Measurements from ENCODE around the gene SMIM33.

DNA sequence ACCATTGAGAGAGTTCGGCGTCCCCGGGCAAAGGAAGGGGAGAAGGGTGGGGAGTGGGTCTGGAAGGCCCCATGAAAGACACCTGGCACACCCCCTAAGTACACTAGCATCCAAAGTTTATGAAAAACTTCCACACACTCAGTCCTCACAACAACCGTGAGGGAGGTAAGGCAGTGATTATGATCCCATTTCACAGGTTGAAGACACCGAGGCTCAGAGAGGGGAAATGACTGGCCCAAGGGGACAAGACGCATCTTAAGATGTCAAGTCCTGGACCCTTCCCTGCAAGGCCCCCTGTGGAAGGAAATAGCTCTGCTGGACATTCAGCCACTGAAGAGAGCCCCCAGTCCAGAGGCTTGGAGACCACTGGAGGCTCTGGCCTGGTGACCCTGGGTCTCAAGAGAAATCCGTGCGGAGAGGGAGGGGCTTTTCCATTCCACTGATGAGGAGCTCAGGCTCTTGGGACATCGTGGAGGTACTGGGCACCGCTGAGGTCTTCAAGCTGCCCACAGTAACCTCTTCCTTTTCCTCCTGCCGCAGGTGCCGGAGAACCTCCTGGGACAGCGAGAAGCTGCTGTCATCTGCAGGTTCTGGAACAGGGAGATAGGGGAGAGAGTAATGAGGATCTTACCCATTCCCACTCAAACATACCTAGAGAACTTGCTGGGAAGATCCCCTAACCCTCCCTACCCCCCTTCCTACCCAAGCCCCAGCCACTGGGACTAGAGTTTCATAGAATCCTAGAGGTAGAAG, 5.2 kb downstream of the SMIM33 start:
- TF ChIP-seq, protein P1, sequence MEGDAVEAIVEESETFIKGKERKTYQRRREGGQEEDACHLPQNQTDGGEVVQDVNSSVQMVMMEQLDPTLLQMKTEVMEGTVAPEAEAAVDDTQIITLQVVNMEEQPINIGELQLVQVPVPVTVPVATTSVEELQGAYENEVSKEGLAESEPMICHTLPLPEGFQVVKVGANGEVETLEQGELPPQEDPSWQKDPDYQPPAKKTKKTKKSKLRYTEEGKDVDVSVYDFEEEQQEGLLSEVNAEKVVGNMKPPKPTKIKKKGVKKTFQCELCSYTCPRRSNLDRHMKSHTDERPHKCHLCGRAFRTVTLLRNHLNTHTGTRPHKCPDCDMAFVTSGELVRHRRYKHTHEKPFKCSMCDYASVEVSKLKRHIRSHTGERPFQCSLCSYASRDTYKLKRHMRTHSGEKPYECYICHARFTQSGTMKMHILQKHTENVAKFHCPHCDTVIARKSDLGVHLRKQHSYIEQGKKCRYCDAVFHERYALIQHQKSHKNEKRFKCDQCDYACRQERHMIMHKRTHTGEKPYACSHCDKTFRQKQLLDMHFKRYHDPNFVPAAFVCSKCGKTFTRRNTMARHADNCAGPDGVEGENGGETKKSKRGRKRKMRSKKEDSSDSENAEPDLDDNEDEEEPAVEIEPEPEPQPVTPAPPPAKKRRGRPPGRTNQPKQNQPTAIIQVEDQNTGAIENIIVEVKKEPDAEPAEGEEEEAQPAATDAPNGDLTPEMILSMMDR (CRISPR knock-in tag; IDR thresholded peaks at IDR 0.05): no peak
- TF ChIP-seq, protein P2, sequence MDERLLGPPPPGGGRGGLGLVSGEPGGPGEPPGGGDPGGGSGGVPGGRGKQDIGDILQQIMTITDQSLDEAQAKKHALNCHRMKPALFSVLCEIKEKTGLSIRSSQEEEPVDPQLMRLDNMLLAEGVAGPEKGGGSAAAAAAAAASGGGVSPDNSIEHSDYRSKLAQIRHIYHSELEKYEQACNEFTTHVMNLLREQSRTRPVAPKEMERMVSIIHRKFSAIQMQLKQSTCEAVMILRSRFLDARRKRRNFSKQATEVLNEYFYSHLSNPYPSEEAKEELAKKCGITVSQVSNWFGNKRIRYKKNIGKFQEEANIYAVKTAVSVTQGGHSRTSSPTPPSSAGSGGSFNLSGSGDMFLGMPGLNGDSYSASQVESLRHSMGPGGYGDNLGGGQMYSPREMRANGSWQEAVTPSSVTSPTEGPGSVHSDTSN (CRISPR knock-in tag; IDR thresholded peaks at IDR 0.05): no peak
- TF ChIP-seq, protein P3, sequence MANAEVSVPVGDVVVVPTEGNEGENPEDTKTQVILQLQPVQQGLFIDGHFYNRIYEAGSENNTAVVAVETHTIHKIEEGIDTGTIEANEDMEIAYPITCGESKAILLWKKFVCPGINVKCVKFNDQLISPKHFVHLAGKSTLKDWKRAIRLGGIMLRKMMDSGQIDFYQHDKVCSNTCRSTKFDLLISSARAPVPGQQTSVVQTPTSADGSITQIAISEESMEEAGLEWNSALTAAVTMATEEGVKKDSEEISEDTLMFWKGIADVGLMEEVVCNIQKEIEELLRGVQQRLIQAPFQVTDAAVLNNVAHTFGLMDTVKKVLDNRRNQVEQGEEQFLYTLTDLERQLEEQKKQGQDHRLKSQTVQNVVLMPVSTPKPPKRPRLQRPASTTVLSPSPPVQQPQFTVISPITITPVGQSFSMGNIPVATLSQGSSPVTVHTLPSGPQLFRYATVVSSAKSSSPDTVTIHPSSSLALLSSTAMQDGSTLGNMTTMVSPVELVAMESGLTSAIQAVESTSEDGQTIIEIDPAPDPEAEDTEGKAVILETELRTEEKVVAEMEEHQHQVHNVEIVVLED (CRISPR knock-in tag; IDR thresholded peaks at IDR 0.05; ENCODE audit: borderline replicate concordance): no peak
- no peak for TF ChIP-seq STAT5B (CRISPR knock-in tag; IDR thresholded peaks at IDR 0.05)
- TF ChIP-seq, protein P4, sequence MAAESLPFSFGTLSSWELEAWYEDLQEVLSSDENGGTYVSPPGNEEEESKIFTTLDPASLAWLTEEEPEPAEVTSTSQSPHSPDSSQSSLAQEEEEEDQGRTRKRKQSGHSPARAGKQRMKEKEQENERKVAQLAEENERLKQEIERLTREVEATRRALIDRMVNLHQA (CRISPR knock-in tag; IDR thresholded peaks at IDR 0.05): no peak
- no peak for TF ChIP-seq ELF4 (CRISPR knock-in tag; IDR thresholded peaks at IDR 0.05; ENCODE audit: borderline replicate concordance)
- TF ChIP-seq ATF7-NPFF (CRISPR knock-in tag; IDR thresholded peaks at IDR 0.05; ENCODE audit: low read depth): no peak
- TF ChIP-seq, protein P5, sequence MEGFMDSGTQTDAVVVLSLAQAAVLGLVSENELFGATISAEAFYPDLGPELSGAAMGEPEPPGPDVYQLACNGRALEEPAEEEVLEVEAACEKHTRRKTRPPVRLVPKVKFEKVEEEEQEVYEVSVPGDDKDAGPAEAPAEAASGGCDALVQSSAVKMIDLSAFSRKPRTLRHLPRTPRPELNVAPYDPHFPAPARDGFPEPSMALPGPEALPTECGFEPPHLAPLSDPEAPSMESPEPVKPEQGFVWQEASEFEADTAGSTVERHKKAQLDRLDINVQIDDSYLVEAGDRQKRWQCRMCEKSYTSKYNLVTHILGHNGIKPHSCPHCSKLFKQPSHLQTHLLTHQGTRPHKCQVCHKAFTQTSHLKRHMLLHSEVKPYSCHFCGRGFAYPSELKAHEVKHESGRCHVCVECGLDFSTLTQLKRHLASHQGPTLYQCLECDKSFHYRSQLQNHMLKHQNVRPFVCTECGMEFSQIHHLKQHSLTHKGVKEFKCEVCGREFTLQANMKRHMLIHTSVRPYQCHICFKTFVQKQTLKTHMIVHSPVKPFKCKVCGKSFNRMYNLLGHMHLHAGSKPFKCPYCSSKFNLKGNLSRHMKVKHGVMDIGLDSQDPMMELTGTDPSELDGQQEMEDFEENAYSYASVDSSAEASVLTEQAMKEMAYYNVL (CRISPR knock-in tag; IDR thresholded peaks at IDR 0.05; ENCODE audit: borderline replicate concordance): no peak

Measured in HepG2 (cell line).